ENCODE results near the gene BABAM2.

GRCh38 chr2:28322981-28323396 is 432.5 kb downstream of the BABAM2 start:
- no peak for TF ChIP-seq CTCF (IDR thresholded peaks at IDR 0.05; ENCODE audit: insufficient read depth, low read depth, low read length)
- no peak for TF ChIP-seq EZH2 (IDR thresholded peaks at IDR 0.05; ENCODE audit: insufficient read depth, low read length)
